Tibial nerve (tissue), 4 donors: ENCODE data around the gene PLA2G15.

ENCODE experiments used
- CTCF ChIP-seq, 5 experiments: fragments of 200-600 bp in 3 of 5; fragments of 450-650 bp in 2 of 5; sonication (generic) in 3 of 5; IDR thresholded peaks; one replicate each; pipeline ENCODE4 v1.5.1; 2016 to 2019; ENCODE audit warnings: antibody characterized with exemption in 5 of 5, mild to moderate bottlenecking in 3 of 5, moderate library complexity in 2 of 5
- EP300 ChIP-seq, 2 donors: sonication (generic); formaldehyde crosslinking; IDR thresholded peaks; one replicate each; pipeline ENCODE4 v1.6.1; 2017; ENCODE audit warnings: antibody characterized with exemption in 2 of 2, mild to moderate bottlenecking in 1 of 2
- POLR2A ChIP-seq, 2 donors: fragments of 450-650 bp; IDR thresholded peaks; one replicate each; pipeline ENCODE4 v1.6.1; 2017; ENCODE audit warnings: antibody characterized with exemption in 2 of 2, mild to moderate bottlenecking in 2 of 2, moderate library complexity in 2 of 2

DNA sequence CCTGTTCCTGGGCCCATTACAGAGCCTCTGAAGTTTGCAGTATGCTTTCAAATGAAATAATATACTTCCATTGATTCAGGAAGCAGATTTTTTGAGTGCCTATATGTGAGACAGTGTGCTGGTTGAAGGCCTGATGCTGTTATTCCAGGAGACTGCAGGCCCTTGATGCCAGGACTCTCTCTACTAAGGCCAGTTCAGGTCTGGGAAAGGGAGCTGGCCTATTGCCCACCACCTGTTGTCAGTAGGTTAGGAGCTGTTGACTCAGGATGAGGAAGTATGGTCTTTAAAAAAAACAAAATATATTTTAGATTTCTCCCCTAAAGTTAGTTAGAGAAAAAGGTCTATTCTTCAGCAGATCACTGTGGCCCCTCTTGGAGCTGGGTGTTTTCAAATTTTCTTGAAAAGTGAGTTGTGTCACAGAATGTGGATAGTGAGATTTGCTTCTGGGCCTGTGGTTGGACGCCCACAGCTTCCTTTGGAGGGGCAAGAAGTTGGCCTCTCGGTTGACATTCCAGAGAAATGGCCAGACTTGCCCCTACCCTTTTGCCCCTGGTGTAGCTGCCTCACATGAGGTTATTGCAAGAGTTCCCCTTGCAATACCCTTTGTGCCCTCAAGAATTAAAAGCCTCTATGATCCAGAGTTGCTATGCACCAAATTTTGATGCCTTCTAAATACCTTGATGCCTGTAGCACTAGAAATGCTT lies 17.2 kb upstream of the PLA2G15 start:
- TF ChIP-seq CTCF (IDR thresholded peaks at IDR 0.05) (no peak), POLR2A (IDR thresholded peaks at IDR 0.05) (no peak), EP300 (IDR thresholded peaks at IDR 0.05) (no peak)
